Stimulated activated CD4-positive, alpha-beta T cell treated with anti-CD3 and anti-CD28 coated beads, Interleukin-4, amount 100 ng/mL, for 4 hours (primary cell): ENCODE data around the gene ERCC6L.
"Not testable (repeated sequence)": the region's sequence is repeated elsewhere in the genome, so short reads cannot be mapped to it uniquely, and the experiment has no call there.

Source experiments
- DNase-seq, 2 experiments: peaks; one replicate each; pipeline ENCODE4 v3.0.0-alpha.2; 2020

Gene ERCC6L

DNA sequence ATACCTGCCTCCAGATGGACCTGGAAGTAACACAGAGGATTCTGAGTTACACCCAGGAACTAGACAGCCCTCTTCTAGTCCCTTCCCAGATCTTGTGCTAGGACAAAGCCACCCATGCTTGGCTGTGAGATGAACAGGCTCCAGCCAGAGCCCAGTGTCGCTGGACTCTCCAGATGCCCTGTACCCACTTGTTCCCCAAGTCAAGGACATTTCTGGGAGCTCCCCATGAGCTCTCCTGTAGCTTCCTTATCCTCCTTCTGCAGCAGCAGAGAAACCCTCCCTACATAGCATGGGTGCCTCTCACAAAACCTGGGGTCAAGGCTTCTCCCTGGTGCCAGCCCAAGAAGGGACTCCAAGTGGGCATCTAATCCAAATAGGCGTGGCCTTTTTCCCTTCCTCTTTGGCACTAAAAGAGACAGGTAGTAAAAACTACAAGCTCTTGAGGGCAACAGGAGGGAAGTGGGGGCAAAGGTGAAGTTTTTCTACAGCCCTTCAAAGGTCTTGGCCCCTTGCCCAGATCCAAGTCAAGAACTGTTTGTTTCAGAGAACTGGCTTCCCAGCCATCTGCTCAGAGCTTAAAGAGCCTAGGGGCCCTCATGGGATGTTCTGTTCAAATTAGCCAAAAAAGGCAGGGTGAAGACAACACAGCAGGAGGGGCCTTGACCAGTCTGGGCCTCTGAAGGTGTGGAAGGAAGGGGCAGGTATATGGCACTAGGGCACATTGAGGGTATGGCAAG lies 8.5 kb upstream of the ERCC6L start:
- DNase-seq: no peak

DNA sequence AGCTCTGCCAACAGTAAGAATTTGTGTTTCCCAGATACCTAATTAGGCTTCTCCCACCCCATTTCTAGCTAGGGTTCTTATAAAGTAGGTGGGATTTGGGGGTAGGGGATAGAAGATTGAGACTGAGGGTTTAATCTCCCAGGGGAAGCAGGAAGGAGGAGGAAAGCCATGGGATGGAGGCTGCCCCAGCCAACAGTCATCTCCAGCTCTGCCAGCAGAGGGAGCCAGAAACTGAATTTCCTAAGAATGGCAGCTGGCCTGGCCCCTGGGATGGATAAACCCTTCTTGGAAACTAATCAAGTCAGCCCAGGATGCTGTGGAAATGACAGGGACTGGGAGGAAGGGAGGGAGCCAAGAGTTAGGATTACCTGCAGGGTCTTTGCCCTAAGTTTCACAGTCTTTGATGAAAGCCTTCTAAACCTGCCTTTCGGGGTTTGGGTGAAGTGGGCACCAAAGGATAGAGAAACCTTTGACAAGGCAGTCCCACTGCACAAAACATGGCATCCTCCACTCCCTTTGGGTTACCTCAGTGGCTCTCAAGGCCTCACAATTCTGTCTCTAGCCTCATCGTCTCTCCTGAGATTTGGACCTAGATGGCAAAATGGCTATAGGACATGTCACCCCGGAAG lies 6.7 kb upstream of the ERCC6L start:
- peak; percentile 16 to 20 for DNase-seq

DNA sequence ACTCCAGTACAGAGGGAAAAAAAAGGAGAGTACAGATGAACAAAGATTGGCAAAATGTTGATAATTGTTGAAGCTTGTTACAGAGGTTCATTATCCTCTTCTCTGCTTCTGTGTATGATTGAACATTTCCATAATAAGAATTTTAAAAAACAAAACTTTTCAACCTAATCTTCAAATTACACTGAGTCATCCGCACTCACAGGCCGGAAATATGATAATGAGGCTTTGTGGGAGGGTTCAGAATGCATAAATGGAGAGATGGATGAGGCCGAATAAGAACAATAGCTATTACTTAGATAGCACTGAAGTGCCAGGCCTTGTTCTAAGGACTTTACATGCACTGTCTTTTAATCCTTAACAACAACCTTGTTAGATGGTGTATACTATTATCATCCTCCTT lies 4.6 kb upstream of the ERCC6L start:
- no peak for DNase-seq

DNA sequence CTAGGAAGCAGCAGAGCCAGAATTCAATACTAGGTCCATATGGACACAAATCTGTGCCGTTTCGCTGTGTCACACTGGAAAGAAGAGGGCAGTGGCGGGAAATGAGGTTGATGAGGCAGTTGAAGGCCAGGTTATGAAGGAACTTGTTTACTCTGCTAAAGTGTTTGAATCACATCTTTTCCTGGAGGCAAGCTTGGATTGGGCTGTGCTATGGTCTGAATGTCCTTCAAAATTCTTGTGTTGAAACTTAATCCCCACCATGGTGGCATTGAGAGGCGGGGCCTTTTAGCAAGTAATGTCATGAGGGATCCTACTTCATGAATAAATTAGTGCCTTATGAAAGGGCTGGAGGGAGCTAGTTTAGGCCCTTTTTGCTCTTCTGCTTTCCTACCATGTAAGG lies 2.1 kb upstream of the ERCC6L start:
- DNase-seq: no peak

DNA sequence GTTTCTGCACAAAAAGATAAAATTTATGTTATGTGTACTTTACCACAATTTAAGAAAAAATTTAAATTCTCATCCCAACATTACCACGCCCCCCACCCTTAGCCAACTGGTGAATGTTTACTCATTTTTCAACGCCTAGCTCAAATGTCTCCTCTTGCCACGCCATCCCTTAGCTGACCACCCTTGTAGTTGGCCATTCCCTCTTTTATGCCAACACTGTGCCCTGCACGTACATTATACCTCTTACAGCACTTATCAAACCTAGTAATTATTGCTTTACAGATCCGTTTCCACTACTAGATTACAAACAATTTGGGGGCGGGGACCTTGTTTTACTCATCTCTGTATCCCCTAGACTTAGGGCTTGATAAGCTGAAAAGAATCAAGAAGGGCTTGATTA lies 644 bp downstream of the ERCC6L start:
- no peak for DNase-seq

DNA sequence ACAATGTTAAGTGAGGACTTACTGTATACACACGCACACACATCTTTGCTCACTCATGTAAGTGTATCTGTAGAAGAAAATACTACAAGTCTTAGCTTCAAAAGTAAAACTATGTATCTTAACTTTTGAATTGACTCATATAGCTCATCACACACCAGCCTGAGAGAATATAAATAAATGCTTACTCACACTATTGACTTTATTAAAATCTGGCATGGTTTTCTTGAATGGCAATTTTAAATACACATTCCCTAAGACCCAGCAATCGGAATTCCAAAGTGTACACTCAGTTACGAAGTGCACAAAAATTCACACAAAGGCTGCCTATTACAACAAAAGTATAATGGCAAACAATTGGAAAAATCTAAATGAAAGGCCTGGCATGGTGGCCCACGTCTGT lies 2.0 kb downstream of the ERCC6L start:
- no peak for DNase-seq

DNA sequence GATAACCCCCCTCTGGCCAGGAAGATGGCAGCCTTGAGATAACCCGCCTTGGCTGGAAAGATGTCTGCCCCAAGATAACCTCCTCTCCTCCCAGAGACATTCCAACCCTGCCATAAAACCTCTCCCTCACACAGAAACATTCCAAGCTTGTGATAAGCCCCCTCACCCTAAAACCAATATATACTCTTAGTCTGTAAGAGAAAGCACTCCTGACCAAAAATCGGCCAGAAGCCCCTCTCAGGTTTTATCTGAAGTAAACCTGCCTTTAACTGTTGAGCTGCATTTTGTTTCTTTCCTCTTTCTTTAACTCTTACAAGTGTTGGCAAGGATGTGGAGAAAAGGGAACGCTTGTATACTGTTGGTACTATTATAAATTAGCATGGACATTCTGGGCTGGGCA lies 8.5 kb downstream of the ERCC6L start:
- DNase-seq: no peak

DNA sequence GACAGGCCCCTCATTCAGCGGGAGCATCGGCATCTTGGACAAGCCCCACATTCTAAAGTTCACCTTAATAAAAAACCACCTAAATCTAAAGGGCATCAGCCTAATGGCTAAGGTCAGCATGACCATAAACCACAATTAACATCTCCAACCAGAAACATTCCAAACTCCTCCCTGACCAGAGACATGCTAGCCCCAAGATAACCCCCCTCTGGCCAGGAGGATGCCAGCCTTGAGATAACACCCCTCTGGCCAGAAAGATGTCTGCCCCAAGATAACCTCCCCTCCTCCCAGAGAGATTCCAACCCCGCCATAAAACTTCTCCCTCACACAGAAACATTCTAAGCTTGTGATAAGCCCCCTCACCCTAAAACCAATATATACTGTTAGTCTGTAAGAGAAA lies 18.5 kb downstream of the ERCC6L start:
- DNase-seq: not testable (repeated sequence)

DNA sequence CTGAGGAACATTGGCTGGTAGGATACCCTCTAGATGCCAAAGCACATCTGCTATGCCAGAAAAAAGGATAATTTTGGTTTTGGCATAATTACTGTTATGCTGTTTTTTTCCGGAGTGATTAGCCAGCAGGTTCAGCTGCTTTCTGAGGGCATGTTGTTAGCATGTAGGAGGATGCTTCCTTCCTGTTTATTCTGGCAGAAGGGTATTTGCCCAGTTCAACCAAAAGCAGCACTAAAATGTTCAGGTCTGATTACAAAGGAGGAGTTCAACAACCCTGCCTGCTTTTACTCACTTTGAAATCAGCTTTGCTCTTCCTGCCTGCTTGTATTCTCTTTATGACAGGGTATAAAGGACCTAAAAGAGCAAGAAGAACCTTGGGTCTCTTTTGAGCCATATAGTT lies 21.9 kb downstream of the ERCC6L start:
- DNase-seq: no peak

DNA sequence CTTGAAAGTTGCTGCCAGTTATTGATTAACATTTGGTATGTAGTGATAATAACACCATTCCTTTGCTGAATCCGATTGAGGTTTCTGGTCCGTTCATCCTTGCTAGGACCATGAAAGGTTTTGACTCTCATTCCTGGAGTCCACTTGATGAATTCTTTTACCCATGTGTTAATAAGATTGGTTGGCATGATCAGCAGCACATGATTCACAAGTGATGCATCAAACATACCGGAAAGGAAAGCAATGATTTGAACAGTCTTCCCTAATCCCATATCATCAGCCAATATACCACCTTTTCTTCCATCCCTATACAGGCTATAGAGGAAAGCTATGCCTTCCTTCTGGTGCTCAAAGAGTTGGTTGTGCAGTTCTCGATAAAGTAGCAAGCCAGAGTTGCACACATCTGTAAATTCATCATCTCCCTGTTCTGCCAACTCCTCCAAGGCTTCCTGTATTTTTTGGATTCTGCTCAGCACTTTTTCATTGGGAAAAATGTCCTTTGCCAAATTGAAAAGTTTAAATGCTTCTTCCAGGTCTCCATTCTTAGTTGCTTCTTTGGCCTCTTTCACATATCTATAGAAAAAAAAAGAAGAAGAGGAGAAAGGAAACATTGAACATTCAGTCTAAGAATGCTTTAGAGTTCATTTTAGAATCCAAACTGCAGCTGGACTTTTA lies 30.6 kb downstream of the ERCC6L start:
- no peak for DNase-seq

DNA sequence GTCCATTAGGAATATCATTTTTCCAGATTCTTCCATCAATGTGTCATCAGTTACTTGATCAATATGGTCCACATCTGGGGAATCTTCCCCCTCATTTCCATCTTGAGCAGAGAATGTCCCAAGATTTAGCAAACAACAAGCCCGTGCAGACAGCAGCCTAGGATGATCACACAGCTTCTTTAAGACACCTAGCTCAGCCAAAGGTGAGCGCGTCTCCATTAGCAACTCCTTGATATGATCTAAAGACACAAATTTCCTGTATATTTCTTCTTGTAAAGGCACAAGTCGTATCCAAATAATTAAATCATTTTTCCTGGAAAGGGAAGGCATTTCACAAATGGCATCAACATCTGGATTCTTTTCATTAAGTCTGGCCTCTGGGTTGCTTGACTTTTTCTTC lies 31.5 kb downstream of the ERCC6L start:
- DNase-seq: no peak

DNA sequence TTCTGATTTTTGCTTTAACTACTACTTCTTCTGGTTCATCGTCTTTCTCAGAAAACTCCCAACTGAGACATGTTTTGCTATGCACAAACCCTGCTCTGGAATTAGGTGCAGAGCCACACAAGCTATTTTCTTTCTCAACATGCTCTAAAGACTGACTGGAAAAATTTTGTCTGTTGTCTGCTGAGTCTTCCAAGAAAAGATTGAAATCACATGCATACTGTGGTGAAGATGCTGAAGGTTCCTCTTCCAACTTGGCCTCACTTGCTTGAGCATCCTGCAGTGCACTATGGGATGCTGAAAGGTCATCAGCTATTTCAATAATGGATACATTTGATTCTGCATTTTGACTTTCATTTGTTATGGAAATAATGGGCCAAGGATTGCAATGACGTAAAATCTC lies 33.1 kb downstream of the ERCC6L start:
- DNase-seq: no peak

DNA sequence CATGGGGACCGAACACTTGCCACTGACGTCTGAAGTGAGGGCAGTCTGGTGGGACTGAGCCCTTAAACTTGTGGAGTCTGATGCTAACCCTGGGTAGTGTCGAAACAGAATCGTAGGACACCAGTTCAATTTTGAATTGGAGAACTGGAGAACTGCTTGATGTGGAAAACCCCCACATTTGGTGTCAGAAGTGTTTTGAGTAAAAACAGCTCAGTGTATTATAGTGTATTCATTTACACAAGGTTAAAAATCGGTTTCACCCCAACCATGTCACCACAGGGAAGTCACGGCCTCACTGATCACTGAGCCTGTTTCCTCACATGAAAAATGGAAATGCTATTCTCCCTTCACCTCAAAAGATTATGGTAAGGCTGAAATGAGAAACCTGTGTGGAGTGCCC lies 35.4 kb downstream of the ERCC6L start:
- DNase-seq: no peak

DNA sequence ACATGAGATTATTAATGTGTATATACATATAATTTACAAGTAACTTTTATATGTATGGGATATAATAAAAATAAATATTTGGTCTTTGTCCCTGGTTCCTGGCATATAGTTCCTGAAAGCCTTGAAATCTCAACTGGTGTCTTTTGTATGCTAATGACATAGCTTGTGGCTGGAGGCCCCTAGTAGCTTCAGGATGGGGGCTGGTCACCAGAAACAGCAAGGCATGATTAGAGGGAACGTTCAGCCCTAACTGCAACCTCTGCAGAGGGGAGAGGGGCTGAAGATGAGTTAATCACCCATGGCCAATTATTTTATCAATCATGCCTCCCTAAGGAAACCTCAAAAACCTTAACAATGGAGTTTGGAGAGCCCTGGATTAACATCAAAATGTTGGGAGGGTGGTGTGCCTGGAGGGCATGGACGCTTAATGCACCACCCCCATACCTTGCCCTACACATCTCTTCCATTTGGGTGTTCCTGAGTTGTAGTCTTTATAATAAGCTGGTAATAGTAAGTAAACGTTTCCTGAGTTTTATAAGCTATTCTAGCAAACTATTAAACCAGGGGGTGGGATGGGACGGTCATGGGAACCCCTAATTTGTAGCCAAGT lies 35.9 kb downstream of the ERCC6L start:
- DNase-seq: no peak

DNA sequence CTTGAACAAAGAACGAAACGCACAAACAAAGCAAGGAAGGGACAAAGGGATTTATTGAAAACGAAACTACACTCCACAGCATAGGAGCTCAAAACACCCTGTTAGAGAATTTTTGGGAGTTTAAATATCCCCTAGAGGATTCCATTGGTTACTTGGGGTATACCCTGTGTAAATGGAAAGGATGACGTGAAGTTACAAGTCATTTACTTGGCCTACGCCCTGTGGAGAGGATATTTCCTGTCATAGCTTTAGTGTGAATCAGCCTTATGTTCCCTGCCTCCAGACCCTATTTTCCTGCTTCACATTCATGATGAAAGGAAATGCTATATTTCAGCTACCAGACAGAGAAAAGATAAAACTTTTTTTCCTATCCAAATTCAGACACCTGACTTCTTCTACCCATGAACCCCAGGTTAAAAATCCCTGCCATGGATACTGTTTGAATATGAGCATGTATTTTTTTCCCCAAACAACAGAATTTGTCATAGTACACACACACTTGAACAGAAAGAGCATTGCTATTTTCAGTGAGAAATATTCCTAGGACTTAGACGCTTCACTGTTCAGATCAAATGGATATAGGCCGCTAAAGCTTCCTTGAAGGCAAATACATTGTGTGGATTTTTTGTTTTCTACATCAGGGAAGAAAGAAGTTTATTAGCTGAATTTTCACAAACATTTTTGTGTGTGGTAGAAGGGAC lies 36.8 kb downstream of the ERCC6L start:
- no peak for DNase-seq

DNA sequence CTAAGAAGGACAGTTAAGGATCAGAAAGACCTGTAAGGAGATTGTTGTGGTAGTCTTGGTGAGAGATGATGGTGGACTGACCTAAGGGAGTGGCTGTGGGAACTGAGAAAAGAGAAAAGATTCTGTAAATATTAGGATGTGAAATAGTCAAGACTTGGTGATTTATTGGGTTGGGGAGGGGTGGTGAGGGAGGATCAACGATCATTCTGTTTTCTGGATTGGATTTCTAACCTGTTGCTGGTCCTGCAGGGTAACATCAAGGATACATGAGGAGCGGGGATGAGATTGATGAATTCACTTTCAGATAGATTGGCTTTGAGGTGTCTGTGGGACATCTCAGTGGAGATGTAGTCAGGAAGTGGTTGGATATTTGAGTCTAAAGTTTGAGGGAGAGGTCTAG lies 55.9 kb downstream of the ERCC6L start:
- DNase-seq: no peak

DNA sequence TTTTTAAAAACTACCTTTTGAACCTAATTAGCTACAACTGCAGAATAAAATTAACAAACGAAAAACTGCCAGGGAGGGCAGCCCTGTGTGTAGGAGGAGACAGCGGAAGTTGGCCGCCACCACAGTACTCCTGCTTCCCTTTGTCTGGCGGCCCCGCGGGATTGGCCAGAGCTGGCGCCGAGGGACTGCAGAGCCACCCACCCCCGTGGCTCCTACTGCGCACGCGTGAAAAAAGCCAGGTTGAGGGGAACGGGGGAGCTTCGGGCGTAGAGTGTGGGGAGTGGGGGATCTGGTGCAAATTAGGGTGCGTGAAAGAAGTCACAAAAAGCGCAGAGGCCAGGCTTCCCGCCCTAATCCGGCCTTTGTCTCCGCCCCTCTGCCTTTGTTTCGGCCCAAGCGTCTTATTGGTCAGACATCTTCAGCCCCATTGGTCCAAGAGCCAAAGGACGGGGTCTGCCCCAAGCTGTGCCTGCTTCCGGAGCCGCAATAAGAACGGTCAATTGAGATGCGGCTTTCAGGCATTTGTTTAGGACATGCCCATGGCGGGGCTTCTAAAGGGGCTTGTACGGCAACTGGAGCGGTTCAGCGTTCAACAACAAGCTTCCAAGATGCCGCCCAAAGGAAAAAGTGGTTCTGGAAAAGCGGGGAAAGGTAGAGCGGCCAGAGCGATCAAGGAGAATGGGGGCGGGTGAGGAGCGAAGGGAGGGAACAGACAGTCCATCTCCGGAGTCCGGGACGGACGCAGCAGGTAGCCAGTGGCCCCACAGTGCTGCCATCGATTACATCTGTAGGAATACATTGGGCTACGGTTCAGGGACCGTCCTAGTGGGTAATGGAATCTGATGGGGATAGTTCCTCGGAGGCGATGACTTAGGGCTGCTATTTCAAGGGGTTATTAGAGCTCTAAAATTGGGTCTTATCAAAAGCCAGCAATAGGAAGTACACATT lies 57.4 kb downstream of the ERCC6L start, which contains the start of gene PIN4:
Gene PIN4 (plus strand): TSS at position 580 of the 948 bp plus-strand sequence. CDS start 29 bp downstream, at position 609.
- DNase-seq: peak; percentile 67 to 83

DNA sequence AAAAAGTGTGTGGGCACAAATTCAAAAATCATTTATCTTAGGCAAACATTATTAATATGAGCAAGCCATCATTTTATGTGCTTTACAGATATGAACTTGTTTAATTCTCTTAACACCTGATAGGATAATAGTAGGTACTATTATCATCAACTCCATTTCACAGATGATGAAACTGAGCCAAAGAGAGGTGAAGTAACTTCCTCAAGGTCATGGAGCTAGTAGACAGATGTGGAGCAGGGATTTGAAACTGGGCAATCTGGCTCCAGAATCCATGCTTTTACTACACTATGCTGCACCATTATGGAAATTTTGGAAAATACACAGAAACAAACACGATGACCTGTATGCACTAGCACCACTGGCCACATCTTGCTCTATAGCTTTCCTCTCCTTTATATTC lies 58.3 kb downstream of the ERCC6L start:
- no peak for DNase-seq

DNA sequence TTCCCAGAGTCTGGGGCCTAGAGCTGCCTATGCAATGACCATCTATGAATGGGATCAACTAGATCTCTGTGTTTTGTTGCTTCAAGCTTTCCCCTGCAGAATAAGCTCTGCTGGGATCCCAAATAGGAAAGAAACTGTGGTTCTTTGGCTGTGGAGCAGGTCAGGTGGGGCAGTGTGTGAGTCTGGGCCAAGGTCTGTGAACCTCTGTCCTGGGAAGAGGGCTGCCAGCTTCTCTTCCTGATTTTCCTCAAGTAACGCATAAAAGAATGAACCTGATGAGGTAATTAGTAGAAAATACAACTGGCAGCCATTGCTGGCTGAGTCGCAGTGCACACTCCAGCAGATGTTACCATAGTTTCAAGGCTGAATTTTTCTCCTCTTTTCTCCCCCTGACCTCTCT lies 61.8 kb downstream of the ERCC6L start:
- no peak for DNase-seq

DNA sequence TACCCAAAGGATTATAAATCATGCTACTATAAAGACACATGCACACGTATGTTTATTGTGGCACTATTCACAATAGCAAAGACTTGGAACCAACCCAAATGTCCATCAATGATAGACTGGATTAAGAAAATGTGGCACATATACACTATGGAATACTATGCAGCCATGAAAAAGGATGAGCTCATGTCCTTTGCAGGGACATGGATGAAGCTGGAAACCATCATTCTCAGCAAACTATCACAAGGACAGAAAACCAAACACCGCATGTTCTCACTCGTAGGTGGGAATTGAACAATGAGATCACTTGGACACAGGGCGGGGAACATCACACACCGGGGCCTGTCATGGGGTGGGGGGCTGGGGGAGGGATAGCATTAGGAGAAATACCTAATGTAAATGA lies 62.5 kb downstream of the ERCC6L start:
- not testable (repeated sequence) for DNase-seq

DNA sequence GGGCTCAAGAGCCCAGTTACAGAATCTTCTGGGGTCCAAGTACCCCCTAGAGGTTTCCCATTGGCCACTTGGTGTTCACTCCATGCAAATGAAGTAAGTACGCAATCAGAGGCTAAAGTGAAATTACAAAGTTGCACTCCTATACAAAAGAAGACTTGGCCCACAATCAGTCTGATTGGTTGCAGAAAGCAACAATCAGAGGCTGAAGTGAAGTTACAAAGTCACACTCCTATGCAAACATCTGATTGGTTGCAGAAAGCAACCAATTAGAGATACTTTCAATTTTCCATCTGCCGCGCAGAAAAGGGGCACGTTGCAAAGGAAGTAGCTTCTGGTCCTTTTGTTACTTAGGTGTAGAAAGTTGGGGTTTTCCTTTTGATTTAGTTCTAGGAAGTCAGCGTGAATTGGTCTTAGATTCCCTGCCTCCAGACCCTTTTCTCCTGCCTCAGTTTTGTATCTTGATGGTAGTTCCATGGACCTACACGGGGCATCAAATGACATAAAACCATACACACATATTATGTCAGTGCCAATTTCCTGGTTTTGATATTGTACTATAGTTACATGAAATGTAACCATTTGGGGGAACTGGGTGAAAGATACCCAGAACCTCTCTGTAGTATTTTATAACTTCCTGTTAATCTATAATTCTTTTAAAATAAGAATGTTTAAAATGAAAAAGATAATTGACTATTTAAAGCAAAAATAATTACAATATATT lies 69.7 kb downstream of the ERCC6L start:
- peak in 1 of 2 experiments; percentile 31 for DNase-seq
